HepG2 (cell line): Measurements from ENCODE around the gene ARL2. TPM values are rescaled to one million over a fixed set of nuclear protein-coding genes. Genes with fewer than 3 reads are reported as not detected.

Experiments
- ATAC-seq: fragments of 200-7000 bp; cut with Tn5 transposase; 3 replicates; pipeline ENCODE4 v1.9.1; 2020; ENCODE audit warnings: mild to moderate bottlenecking, moderate library complexity
- BruUV-seq: library from RNA; stranded (reverse); fragments of 400-500 nt; replicated peaks from 2 replicates; lab custom pipeline; 2021; lab: Mats Ljungman, UMichigan
- CTCF ChIA-PET: fragments of 300-600 bp; formaldehyde crosslinking; extraction: SDS; loops from one replicate; lab custom pipeline; 2021; ENCODE audit warnings: low total read pairs, inconsistent platforms, low intra/inter-chr PET ratio; lab: Yijun Ruan, JAX
- POLR2A ChIA-PET: fragments of 350-600 bp; sonication (Branson Sonifier 250); formaldehyde crosslinking; loops from one replicate; lab custom pipeline; 2020; ENCODE audit warnings: antibody characterized with exemption, inconsistent platforms; lab: Yijun Ruan, JAX
- DNase-seq: peaks from one replicate; pipeline ENCODE4 v3.0.0-alpha.2; 2015; ENCODE audit warnings: low spot score
- FAIRE-seq: peaks from 3 replicates; lab custom pipeline; 2011; peaks lifted over from hg19 to GRCh38; lab: Jason Lieb, UNC
- H2AFZ ChIP-seq: one replicate; pipeline ENCODE4 v1.6.1; 2011; ENCODE audit warnings: low read length, inconsistent platforms
- H3K27ac ChIP-seq: fragments of 300-600 bp; 3 replicates; pipeline ENCODE4 v1.8.0; 2011; ENCODE audit warnings: mixed run types, mild to moderate bottlenecking, mixed read lengths, low read length, inconsistent platforms; ENCODE audit not compliant: insufficient read depth; ENCODE audit errors: extremely low read length
- H3K27me3 ChIP-seq, 2 experiments: fragments of 200-600 bp in 1 of 2; 2 replicates in 1 of 2; 3 replicates in 1 of 2; pipeline versions ENCODE4 v1.6.0 to v1.8.0; 2011; ENCODE audit warnings: low read length in 2 of 2, mild to moderate bottlenecking in 2 of 2, moderate library complexity in 2 of 2, inconsistent platforms in 1 of 2; ENCODE audit not compliant: insufficient read depth in 2 of 2, control insufficient read depth in 1 of 2
- H3K36me3 ChIP-seq, 2 experiments: fragments of 200-600 bp in 1 of 2; replicated peaks in 1 of 2; 2 replicates in 1 of 2; 3 replicates in 1 of 2; pipeline versions ENCODE4 v1.5.1 to v1.8.0; 2011; ENCODE audit warnings: low read length in 2 of 2, inconsistent platforms in 1 of 2; ENCODE audit not compliant: insufficient read depth in 2 of 2, control insufficient read depth in 1 of 2
- H3K4me1 ChIP-seq: 2 replicates; pipeline ENCODE4 v1.5.1; 2012; ENCODE audit warnings: low read length, inconsistent platforms; ENCODE audit not compliant: insufficient read depth
- H3K4me2 ChIP-seq: 2 replicates; pipeline ENCODE4 v1.6.0; 2011; ENCODE audit warnings: low read depth, low read length, inconsistent platforms
- H3K4me3 ChIP-seq, 3 experiments: fragments of 200-600 bp in 1 of 3; sonication (generic), shearing (Covaris generic) in 1 of 3; replicated peaks in 1 of 3; 2 replicates each; pipeline ENCODE4 v1.5.1; 2011 to 2016; ENCODE audit warnings: low read length in 3 of 3, inconsistent platforms in 2 of 3, low read depth in 2 of 3, mild to moderate bottlenecking in 2 of 3, control low read depth in 1 of 3, mixed read lengths in 1 of 3; ENCODE audit not compliant: insufficient read depth in 1 of 3
- H3K79me2 ChIP-seq: one replicate; pipeline ENCODE4 v1.6.1; 2011; ENCODE audit warnings: low read length, inconsistent platforms; ENCODE audit not compliant: insufficient read depth
- H3K9ac ChIP-seq: 2 replicates; pipeline ENCODE4 v1.6.0; 2011; ENCODE audit warnings: mild to moderate bottlenecking, low read depth, low read length, inconsistent platforms; ENCODE audit not compliant: insufficient read depth
- H3K9me3 ChIP-seq: 2 replicates; pipeline ENCODE4 v1.5.1; 2012; ENCODE audit warnings: mild to moderate bottlenecking, low read length
- H4K20me1 ChIP-seq: 2 replicates; pipeline ENCODE4 v1.6.0; 2011; ENCODE audit warnings: inconsistent platforms, mild to moderate bottlenecking, low read length, moderate library complexity; ENCODE audit not compliant: insufficient read depth
- DZIP1 ChIP-seq: sonication (generic); formaldehyde crosslinking; IDR thresholded peaks from 2 replicates; pipeline ENCODE4 v1.5.0; 2020; ENCODE audit warnings: mild to moderate bottlenecking, missing genetic modification reagents
- HDAC1 ChIP-seq: sonication (generic); formaldehyde crosslinking; IDR thresholded peaks from 2 replicates; pipeline ENCODE4 v1.5.1; 2020; ENCODE audit warnings: mild to moderate bottlenecking, missing genetic modification reagents
- KDM5B ChIP-seq: sonication (generic); formaldehyde crosslinking; IDR thresholded peaks from 2 replicates; pipeline ENCODE4 v1.4.0; 2020; ENCODE audit warnings: missing genetic modification reagents, mild to moderate bottlenecking, borderline replicate concordance
- MXD1 ChIP-seq: sonication (generic); formaldehyde crosslinking; IDR thresholded peaks from 2 replicates; pipeline ENCODE4 v1.4.0; 2020; ENCODE audit warnings: mild to moderate bottlenecking, missing genetic modification reagents
- PHF5A ChIP-seq: IDR thresholded peaks from one replicate; pipeline ENCODE4 v1.6.1; 2018; ENCODE audit warnings: low read depth, missing genetic modification reagents; ENCODE audit not compliant: unreplicated experiment
- PITX1 ChIP-seq: sonication (generic); formaldehyde crosslinking; IDR thresholded peaks from 2 replicates; pipeline ENCODE4 v1.5.1; 2020; ENCODE audit warnings: mild to moderate bottlenecking, missing genetic modification reagents
- POLR2A ChIP-seq, 2 experiments: IDR thresholded peaks; 2 replicates each; pipeline ENCODE4 v1.6.1; 2011; ENCODE audit warnings: low read depth in 2 of 2, low read length in 2 of 2, mild to moderate bottlenecking in 1 of 2, moderate library complexity in 1 of 2; ENCODE audit not compliant: insufficient read depth in 1 of 2
- PREB ChIP-seq: sonication (generic); formaldehyde crosslinking; IDR thresholded peaks from 2 replicates; pipeline ENCODE4 v1.4.0; 2020; ENCODE audit warnings: missing genetic modification reagents
- SOX6 ChIP-seq, 2 experiments: fragments of 450-650 bp in 1 of 2; sonication (generic) in 1 of 2; formaldehyde crosslinking in 1 of 2; IDR thresholded peaks; 2 replicates each; pipeline versions ENCODE4 v1.4.0 to v1.6.1; 2017 to 2020; ENCODE audit warnings: antibody characterized with exemption in 1 of 2, mild to moderate bottlenecking in 1 of 2, missing genetic modification reagents in 1 of 2
- ZNF329 ChIP-seq: sonication (generic); formaldehyde crosslinking; IDR thresholded peaks from 2 replicates; pipeline ENCODE4 v1.9.0; 2021; ENCODE audit warnings: low read depth, mild to moderate bottlenecking, missing genetic modification reagents
- ZNF776 ChIP-seq: sonication (generic); formaldehyde crosslinking; IDR thresholded peaks from 2 replicates; pipeline ENCODE4 v1.4.0; 2020; ENCODE audit warnings: mild to moderate bottlenecking, missing genetic modification reagents
- WGBS: methylation state at CpG from one replicate; pipeline ENCODE4 v1.1.6; 2017; ENCODE audit warnings: low lambda C conversion rate; 5-methylcytosine and 5-hydroxymethylcytosine counted together
- in situ Hi-C: cut with HindIII; loops from 2 replicates; pipeline ENCODE4 v1.10.0; 2017; ENCODE audit warnings: low pct_unique_long_range_greater_than_20kb; ENCODE audit not compliant: extremely low pct_ligation_motif_present
- intact Hi-C: fragments of 100-400 bp; cut with micrococcal nuclease; formaldehyde crosslinking; loops from one replicate; pipeline ENCODE4 v1.10.0; 2022; ENCODE audit not compliant: unreplicated experiment
- polyA plus RNA-seq, 8 experiments: library from polyadenylated mRNA; depleted of rRNA in 3 of 8; stranded (reverse) in 7 of 8; unstranded in 1 of 8; fragments of >200 nt; fragmentation: Illumina TruSeq in 4 of 8; extraction: Trizol in 4 of 8; gene quantifications; 2 replicates each; pipeline versions ENCODE4 v1.2.1 to v1.2.3, GENCODE V29; 2011 to 2016; ENCODE audit warnings: low read depth in 4 of 8, missing spikeins in 1 of 8, mixed read lengths in 1 of 8; ENCODE audit not compliant: insufficient read depth in 1 of 8
- total RNA-seq, 5 experiments: library from RNA; depleted of rRNA; stranded (reverse); fragments of >200 nt; fragmentation: Illumina TruSeq; extraction: Trizol; gene quantifications; 2 replicates each; pipeline ENCODE4 v1.2.3, GENCODE V29; 2016; ENCODE audit warnings: low read depth in 1 of 5
- TF ChIP-seq, protein P1 (sequence below): sonication (generic); formaldehyde crosslinking; IDR thresholded peaks from 2 replicates; pipeline ENCODE4 v1.5.0; 2020; ENCODE audit warnings: mild to moderate bottlenecking, missing genetic modification reagents, borderline replicate concordance

The ARL2 gene
- total and polyA plus RNA-seq, 2 of the 13 experiments (the other 11 are each of a cell fraction or from before 2014, with no cell fraction given), result 82.9 to 84.4 TPM

DNA sequence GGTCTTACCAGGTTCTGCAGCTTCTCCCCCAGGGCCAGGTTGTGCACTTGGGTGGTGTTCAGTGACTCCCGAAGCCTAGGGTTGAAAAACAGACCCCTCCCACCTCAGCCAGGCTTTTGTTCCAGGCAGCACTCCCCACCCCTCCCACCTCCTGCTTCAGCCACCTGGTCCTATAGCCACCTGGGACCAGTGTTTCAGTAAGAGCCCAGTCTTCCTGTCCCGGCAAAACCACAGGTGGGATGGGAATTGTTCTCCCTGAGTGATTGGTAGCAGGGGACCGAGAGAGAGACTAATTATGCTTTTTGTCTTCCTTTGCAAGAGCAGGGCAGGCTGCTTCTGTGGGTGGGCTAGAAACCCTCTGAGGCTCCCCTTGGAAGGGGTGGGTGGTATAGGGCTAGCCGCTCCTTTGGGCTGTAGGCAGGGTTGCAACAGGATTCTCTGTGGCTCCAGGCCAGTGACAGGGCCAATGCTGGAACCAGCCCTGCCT is 52.9 kb downstream of the ARL2 start:
- no peaks in the 10 kb centered on the region for H3K79me2 ChIP-seq
- in situ Hi-C loops, result loop anchor here (5.0 kb wide), 1 partner anchor 40 kb away; the partner anchor contains the start of gene SNX15
- POLR2A ChIA-PET, result interaction anchor here (1.2 to 2.2 kb wide), 11 partner anchors 9 to 356 kb away, joined by 4 to 10 read pairs (median 5); partner anchors contain the start of genes ARL2, NEAT1, SAC3D1 and TM7SF2
- FAIRE-seq (peak; percentile 8), ATAC-seq (peak; percentile 26), DNase-seq (no peak)
- H3K36me3 ChIP-seq, result no peaks in the 10 kb centered on the region
- no peaks in the 10 kb centered on the region for H3K9me3 ChIP-seq
- no peaks in the 10 kb centered on the region for H4K20me1 ChIP-seq
- H3K4me3 ChIP-seq, result peak overlapping the region; percentile 65 to 79 (median 67)
- H3K4me1 ChIP-seq, result peaks cover 39% of the 10 kb centered on the region
- H2AFZ ChIP-seq, result no peak overlapping the region
- no peak for TF ChIP-seq KDM5B (CRISPR knock-in tag)
- TF ChIP-seq DZIP1 (CRISPR knock-in tag), result 0 out of 2 replicates have a peak, but pooled peaks have one; percentile 12
- TF ChIP-seq, protein P1, sequence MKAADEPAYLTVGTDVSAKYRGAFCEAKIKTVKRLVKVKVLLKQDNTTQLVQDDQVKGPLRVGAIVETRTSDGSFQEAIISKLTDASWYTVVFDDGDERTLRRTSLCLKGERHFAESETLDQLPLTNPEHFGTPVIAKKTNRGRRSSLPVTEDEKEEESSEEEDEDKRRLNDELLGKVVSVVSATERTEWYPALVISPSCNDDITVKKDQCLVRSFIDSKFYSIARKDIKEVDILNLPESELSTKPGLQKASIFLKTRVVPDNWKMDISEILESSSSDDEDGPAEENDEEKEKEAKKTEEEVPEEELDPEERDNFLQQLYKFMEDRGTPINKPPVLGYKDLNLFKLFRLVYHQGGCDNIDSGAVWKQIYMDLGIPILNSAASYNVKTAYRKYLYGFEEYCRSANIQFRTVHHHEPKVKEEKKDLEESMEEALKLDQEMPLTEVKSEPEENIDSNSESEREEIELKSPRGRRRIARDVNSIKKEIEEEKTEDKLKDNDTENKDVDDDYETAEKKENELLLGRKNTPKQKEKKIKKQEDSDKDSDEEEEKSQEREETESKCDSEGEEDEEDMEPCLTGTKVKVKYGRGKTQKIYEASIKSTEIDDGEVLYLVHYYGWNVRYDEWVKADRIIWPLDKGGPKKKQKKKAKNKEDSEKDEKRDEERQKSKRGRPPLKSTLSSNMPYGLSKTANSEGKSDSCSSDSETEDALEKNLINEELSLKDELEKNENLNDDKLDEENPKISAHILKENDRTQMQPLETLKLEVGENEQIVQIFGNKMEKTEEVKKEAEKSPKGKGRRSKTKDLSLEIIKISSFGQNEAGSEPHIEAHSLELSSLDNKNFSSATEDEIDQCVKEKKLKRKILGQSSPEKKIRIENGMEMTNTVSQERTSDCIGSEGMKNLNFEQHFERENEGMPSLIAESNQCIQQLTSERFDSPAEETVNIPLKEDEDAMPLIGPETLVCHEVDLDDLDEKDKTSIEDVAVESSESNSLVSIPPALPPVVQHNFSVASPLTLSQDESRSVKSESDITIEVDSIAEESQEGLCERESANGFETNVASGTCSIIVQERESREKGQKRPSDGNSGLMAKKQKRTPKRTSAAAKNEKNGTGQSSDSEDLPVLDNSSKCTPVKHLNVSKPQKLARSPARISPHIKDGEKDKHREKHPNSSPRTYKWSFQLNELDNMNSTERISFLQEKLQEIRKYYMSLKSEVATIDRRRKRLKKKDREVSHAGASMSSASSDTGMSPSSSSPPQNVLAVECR (CRISPR knock-in tag), result 0 out of 2 replicates have a peak, but pooled peaks have one; percentile 15
- 0 out of 2 replicates have a peak, but pooled peaks have one; percentile 29 for TF ChIP-seq ZNF329 (CRISPR knock-in tag)
- TF ChIP-seq ZNF776, result 0 out of 2 replicates have a peak, but pooled peaks have one; percentile 34
- no peak for TF ChIP-seq PREB (CRISPR knock-in tag)
- TF ChIP-seq SOX6 (IDR thresholded peaks at IDR 0.05), result no peak
- TF ChIP-seq SOX6 (CRISPR knock-in tag; IDR thresholded peaks at IDR 0.05), result 0 out of 2 replicates have a peak, but pooled peaks have one; percentile 19
- peak; percentile 41; the same call in 1 of the 2 replicates for TF ChIP-seq PITX1 (CRISPR knock-in tag)
- 0 out of 2 replicates have a peak, but pooled peaks have one; percentile 31 for TF ChIP-seq MXD1 (CRISPR knock-in tag)
- 0 out of 4 replicates have a peak, but pooled peaks of 1 of the 2 experiments have one; percentile 7 for TF ChIP-seq POLR2A (IDR thresholded peaks at IDR 0.05; ENCODE audit: insufficient read depth in 1 of 2, low read depth in 2 of 2, low read length in 2 of 2)
- TF ChIP-seq PHF5A (CRISPR knock-in tag), result no peak
- TF ChIP-seq HDAC1, result peak; percentile 12; the same call in 1 of the 2 replicates
- WGBS, result 36% methylated on average over 3 of the region's 4 CpGs
- no TSS peak for BruUV-seq
- H3K27me3 ChIP-seq, result no peaks in the 10 kb centered on the region
- peak overlapping the region; percentile 59 for H3K27ac ChIP-seq
- peak overlapping the region; percentile 74 for H3K9ac ChIP-seq
- peak overlapping the region; percentile 87 for H3K4me2 ChIP-seq
- intact Hi-C loops, result no loop called here
- CTCF ChIA-PET, result no interaction called here
